ENCODE measurements around the gene CHD9NB. TPM values are rescaled to one million over a fixed set of nuclear protein-coding genes. Genes with fewer than 3 reads are reported as not detected.

Gene CHD9NB
- total and polyA plus RNA-seq, 9 of the 15 experiments (the other 6 are each of a cell fraction or from before 2014, with no cell fraction given): 0.06 to 0.10 (median 0.07) TPM; not detected in 6

- TF ChIP-seq ZHX1 (conservative IDR thresholded peaks at IDR 0.05; ENCODE audit: low read length): no peak
- TF ChIP-seq MITF (IDR thresholded peaks at IDR 0.05): no peak
- no peak for TF ChIP-seq PHF20 (IDR thresholded peaks at IDR 0.05; ENCODE audit: partially characterized antibody)
Observed at GRCh38 chr16:53090286-53090590, 37.5 kb upstream of the CHD9NB start (continued).

GRCh38 chr16:53089434-53090285 is 37.0 kb upstream of the CHD9NB start:
- no peak for FAIRE-seq
- no peak overlapping the region for H2AFZ ChIP-seq (ENCODE audit: low read depth, low read length)
- no peak for ATAC-seq
- DNase-seq (ENCODE audit: extremely low read depth in 1 of 4, low spot score in 3 of 4): no peak
- in situ Hi-C loops (cut with MboI) (no loop called here), intact Hi-C loops (cut with micrococcal nuclease) (no loop called here)
- ChIA-PET POLR2A (interaction anchor here (0.9 kb wide), 1 partner anchor 9 kb away, joined by 3 read pairs; no protein-coding TSS in a partner anchor), CTCF (ENCODE audit: low intra/inter-chr PET ratio) (no interaction called here)
- WGBS (ENCODE audit: insufficient coverage, low coverage, missing lambda C conversion rate): 56% methylated on average over 3 of the region's 4 CpGs
- no peak overlapping the region for H3K27ac ChIP-seq (ENCODE audit: extremely low read depth, low read depth, low read length)
- no peaks in the 10 kb centered on the region for H3K9me1 ChIP-seq (ENCODE audit: control insufficient read depth, insufficient read depth, low read length)
- H3K4me1 ChIP-seq (replicated peaks in 1 of 2; ENCODE audit: control insufficient read depth in 2 of 2, insufficient read depth in 2 of 2, low read length in 2 of 2): peaks cover 19 to 29% of the 10 kb centered on the region in 2 experiments; a peak in 4 of 5 replicates
- H3K9me3 ChIP-seq (replicated peaks; ENCODE audit: control insufficient read depth, insufficient read depth, low read depth, low read length): no peaks in the 10 kb centered on the region
- no peak overlapping the region for H3K4me2 ChIP-seq (ENCODE audit: insufficient read depth, low read length)
- no TSS peak for BruUV-seq (replicated peaks)
- peaks cover 54% of the 10 kb centered on the region for H3K79me2 ChIP-seq (ENCODE audit: control insufficient read depth, insufficient read depth, low read length)
- no peaks in the 10 kb centered on the region for H3K27me3 ChIP-seq (ENCODE audit: control insufficient read depth in 2 of 2, insufficient read depth in 2 of 2, low read length in 2 of 2)
- no peak overlapping the region for H3K9ac ChIP-seq (ENCODE audit: insufficient read depth in 1 of 2, low read depth in 2 of 2, low read length in 2 of 2)
- H3K4me3 ChIP-seq: no peak overlapping the region
- no peaks in the 10 kb centered on the region for H4K20me1 ChIP-seq (replicated peaks; ENCODE audit: control insufficient read depth, insufficient read depth, low read length)
- peaks cover 25% of the 10 kb centered on the region; the same call in 2 of the 3 replicates for H3K36me3 ChIP-seq (ENCODE audit: control insufficient read depth, insufficient read depth, low read length)
- no peak for TF ChIP-seq THRAP3 (IDR thresholded peaks at IDR 0.05; ENCODE audit: borderline replicate concordance)
- no peak for TF ChIP-seq ZBTB43 (CRISPR knock-in tag; IDR thresholded peaks at IDR 0.05)
- TF ChIP-seq NFIC (IDR thresholded peaks at IDR 0.05): peak; percentile 54; the same call in 1 of the 2 replicates
- TF ChIP-seq FIP1L1 (IDR thresholded peaks at IDR 0.05; ENCODE audit: low read depth, low read length, poor library complexity, severe bottlenecking): no peak

Measured in K562 (cell line).